ENCODE results near the gene USP49.

Gene USP49

DNA sequence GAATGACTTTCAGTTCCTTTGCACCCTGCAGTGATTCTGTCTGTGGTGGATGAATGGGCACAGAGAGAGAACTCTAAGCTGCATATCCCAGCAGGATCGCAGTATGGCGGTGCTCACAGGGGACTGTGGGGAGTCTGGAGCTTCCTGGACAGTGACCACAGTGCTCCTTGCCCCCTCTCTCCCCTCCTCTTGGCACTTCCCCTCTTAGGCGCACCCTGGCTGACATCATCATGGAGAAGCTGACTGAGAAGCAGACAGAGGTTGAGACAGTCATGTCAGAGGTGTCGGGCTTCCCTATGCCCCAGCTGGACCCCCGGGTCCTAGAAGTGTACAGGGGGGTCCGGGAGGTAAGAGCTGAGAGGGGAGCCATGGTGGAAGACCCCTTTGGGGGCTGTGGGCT lies 34.7 kb upstream of the USP49 start:
- no peak for DNase-seq (ENCODE audit: low spot score)

DNA sequence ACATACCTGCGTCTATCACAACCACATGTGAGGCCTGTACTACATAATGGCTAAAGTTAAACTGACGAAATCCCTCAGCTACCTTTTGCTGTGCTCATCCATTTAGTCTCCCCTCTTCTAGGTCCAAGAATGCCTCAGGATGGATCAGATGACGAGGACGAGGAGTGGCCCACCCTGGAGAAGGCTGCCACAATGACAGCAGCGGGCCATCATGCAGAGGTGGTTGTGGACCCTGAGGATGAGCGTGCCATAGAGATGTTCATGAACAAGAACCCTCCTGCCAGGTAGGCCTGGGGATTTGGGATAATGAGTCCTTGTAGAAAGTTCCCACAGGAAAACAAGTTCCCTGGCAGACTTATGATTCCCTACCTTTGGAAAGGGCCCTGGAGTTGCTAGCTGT lies 32.1 kb upstream of the USP49 start:
- no peak for DNase-seq (ENCODE audit: low spot score)

DNA sequence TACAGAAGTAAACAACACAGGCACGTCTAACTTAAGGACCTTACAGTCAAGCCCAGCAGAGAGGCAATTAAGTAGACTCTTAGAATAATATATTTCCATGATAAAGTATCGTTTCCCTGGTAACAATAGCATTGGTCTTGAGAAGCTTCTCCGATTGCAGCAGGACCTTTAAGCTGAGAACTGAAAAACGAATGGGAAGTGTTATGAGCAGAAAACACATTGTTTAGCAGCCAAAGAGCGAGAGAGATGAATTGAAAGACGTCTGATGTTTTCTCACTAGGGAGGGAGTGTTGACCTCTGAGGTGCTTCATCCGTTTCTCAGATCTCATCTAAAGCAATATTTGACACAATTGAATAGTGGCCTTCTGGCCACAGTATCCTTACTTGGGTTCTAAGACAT lies 27.0 kb upstream of the USP49 start:
- DNase-seq (ENCODE audit: low spot score): no peak

DNA sequence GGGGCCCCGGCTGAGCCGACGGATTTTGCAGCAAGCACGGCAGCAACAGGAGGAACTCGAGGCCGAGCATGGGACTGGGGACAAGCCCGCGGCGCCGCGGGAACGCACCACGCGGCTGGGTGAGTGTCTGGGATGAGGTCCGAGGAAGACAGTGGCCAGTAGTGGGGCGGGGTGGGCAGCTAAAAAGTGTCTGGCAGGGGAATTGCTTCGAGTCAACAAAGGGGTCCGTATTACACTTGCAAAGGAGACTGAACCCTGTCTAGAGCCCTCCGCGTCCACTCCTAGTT lies 26.5 kb upstream of the USP49 start:
- DNase-seq (ENCODE audit: low spot score): no peak

DNA sequence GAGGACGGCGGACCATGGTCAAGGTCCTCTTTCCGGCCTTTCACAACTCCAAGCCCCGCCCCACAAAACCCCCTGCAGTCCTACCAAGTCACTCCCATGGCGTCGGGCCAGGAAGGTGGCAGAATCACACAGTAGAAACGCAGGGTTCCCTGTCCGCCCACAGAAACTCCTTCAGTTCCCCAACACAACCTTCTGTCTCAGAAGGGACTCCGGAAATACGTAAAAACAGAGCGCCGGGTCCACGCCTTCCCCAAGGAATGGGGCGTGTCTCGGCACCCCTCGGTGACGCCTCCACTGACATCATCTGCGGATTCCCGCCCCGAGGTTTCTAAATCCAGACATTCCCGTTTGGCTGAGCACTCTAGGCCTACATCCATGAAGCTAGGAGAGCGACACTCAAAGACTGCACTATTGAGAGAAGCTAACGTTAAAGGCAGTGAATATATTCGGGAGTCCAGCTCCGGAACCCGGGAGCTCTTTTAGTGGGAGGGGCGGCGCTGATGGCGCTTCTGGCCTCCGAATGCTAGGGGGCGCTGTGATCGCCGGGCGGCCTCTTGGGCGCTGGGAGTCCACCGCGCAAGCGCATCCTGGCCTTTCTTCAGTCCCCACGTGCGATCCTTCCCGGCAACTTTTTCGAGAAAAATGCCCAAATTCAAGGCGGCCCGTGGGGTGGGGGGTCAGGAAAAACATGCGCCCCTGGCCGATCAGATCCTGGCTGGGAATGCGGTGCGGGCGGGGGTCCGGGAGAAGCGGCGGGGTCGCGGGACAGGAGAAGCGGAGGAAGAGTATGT lies 25.9 kb upstream of the USP49 start, which contains the start of the genes BYSL and MED20:
TSS of gene BYSL (plus strand) at position 579 of the 791 bp plus-strand sequence. CDS start at position 643, 64 bp downstream.
TSS of gene MED20 (minus strand) at position 219 of the 791 bp plus-strand sequence. CDS start at position 98, 121 bp downstream.
- DNase-seq (ENCODE audit: low spot score): peak; percentile 96

DNA sequence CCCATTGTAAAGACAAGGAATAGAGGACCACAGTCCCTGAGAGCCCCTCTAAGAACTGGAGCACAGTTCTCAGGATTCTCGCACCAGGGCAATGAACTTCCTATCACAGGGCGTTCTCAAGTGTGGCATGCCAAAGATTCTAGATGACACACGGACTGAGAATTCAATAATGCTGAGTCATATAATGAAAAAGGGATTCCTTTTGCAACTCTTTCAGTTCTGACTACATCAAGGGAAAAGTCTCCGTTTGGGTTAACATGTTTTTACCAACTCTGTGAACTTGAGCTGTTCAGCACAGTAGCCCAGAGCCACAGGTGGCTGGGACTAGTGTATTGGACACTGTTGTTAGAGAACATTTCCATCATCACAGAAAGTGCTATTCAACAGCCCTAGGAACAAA lies 22.4 kb upstream of the USP49 start:
- no peak for DNase-seq (ENCODE audit: low spot score)

DNA sequence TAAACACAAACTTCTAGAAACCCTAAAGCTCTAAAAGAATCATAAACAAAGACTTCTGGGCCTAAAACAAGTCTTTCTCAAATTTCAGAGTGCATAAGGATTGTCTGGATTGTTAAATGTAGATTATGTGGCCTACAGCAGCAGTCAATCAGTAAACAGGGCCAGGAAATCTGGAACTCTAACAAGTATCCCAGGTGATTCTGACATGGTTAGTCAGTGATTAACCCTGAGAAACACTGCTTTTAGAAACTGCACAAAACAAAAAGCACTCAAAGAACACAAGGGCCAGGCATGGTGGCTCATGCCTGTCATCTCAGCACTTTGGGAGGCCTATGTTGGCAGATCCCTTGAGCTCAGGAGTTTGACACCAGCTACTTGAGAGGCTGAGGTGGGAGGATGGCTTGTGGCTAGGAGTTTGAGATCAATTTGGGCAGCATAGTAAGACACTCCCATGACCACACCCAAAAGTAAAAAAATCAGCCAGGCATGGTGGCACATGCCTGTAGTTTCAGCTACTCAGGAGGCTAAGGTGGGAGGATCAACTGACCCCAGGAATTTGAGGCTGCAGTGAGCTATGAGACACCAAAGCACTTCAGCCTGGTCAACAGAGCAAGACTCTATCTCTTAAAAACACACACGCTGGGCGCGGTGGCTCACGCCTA lies 19.8 kb upstream of the USP49 start:
- DNase-seq (ENCODE audit: low spot score): no peak

DNA sequence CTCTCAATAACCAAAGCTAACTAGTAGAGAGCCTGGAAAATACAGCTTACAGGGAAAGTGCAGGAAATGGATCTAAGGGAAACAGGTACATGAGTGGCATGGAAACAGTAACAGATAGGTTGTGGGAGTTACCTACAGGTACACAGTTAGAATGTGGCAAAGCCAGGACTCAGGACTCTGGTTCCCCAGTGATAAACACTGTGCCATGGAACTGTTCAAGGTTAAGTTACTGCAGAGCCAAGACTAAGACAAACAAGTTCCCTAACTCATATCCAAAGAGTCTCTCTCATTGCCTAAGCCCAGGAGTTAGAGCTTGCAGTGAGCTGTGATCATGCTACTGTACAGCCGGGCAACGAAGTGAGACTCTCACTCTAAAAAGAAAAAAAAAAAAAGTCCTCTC lies 19.2 kb upstream of the USP49 start:
- no peak for DNase-seq (ENCODE audit: low spot score)

DNA sequence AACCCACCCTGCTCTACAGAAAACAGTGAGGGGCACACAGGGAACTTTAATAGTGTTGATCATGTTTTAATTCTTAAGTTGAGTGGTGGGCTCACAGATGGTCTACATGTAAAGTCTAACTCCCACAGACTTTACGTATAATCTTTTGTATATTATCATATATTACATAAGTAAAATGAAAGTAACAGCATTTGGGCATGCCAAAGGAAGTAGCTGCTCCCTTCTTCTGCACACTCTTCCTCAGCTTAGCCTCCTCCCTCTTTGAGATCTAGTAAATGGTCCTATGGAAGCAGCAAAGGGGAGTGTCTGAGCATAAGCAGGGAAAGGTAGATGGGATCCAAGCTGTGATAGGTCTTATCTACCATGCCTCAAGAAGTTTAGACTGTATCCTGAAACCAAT lies 14.6 kb upstream of the USP49 start:
- no peak for DNase-seq (ENCODE audit: low spot score)

DNA sequence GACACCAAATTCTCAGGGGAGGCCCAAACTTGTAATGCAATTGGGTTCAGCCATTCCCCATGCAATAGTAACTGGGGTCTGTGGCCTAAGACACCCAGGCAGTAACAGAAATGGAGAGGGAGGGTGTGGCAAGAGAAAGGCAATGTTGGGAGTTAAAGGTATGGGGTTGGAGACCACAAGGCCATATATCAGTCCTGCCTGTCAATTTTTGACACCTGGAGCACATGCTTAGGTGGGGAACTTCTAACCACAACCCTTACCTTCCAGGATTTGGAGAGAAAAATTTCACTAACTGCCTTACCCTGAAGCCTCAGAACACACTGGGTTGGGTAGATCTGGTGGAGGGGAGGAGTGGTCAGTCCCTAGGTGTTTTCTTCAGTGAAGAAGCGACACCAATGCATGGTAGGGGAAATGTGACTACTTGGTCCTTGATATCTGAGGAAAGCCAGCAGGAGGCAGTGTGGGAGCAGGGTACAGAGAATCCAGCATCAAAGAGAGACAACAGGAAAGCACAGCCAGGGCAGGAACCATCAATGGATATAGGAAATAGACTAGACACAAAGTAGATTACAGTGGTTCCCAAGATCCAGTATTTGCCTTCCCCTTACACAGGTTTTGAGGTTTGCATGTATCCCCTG lies 6.8 kb upstream of the USP49 start:
- DNase-seq (ENCODE audit: low spot score): peak; percentile 26

DNA sequence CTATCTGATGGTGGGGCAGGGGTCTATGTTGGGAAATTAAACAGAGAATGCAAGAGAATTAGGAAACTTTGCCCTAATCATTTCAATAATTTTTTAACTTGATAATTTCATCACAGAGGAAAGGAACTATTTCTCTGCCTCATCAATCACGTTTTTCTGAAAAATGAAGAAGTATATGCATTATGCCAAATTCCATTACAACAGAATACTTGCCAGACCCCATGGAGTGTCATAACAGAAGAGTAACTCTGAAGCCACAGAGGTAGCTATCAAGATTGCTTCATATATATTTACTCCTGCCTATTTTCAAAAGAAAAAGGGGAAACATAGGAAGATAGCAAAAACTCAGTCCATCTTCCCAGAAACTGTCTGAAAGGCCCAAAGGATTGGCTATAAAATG lies 5.7 kb upstream of the USP49 start:
- DNase-seq (ENCODE audit: low spot score): no peak

DNA sequence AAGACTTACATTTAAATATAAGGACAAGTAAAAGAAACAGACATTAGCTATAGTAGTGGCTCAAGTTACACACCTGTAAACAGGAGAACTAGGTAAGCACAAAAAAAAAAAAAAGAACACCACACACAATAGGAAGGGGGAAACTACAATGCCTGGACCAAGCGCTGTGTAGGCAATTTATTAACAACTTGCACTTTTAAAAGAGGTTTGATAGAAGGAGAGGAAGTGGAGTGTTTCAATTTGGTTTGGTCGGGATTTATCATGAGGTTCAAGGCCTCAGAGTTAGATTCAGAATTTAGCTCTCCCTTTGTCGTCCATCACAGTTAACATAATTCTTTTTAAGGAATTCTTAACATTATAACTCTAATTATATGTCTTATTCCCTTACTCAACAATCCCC lies 1.1 kb upstream of the USP49 start:
- no peak for DNase-seq (ENCODE audit: low spot score)

DNA sequence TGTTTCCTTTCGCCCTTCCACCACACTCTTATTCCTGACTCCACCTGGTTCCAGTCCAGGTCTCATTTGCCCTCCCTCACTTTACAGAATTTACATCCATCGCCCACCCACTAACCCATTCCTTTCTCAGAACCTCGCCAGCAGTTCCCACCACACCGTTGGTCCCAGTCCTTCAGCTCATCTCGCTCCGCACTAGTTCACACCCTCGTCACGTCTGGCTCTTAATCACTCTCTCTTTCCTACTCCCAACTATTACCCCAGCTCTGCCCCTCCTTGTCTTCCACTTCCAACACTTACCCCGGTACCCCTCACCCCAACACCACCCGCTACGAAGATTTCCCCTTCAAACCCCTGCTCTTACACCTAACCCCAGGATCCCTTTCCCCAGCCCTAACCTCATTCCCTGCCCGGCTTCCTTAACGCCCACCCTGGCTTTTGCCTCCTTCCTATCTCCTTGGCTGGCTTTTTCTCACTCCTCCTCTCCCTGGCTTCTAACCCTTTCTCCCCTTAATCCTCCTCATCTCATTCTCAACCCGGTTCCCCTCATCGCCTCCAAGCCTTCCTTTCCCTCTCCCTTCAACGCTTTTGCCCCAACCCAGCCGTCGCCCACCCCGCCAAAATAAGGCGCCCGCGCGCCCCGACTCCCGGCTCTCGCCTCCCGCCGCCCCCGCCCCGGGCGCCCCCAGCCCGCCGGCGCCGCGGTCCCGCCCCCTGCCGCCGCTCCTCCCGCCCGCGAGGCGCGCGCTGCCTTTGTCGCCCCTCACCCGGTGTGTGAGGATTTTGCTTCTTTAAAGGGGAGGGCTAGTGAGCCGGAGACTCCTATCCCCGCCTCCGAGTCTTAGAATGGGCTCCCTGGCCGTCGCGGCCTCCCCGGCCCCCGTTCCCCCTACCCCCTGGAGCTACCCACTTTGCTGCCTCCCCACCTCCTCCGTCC lies 542 bp downstream of the USP49 start:
- DNase-seq (ENCODE audit: low spot score): no peak

DNA sequence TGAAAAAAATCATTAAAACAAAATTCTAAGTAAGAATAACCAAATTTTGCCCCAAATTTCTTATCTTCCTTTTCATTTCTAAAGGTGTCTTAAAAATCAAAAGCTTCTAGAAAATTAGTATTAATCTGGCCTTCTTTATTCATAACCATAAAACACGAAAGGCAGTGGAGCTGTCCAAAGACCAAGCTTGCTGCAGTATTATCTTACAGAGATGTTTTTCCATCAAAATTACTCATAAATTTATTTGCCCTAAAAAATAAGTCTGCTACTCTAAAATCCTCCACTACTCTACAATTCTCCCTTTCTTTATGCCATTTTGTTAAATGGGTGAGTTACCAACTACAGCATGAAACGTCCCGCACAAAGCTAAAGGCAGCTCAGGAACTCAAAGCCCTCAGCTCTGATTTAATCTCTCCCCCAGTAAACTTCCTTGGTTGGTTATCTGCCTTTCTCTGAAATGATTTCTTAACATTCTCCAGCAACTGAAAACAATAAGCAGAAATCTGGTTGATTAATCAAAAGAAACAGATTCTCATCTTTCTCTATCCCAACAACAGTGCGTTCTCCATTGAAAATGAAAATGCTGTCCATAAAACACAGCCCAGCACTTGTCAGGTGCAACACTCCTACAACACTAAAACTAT lies 2.1 kb downstream of the USP49 start:
- DNase-seq (ENCODE audit: low spot score): no peak

DNA sequence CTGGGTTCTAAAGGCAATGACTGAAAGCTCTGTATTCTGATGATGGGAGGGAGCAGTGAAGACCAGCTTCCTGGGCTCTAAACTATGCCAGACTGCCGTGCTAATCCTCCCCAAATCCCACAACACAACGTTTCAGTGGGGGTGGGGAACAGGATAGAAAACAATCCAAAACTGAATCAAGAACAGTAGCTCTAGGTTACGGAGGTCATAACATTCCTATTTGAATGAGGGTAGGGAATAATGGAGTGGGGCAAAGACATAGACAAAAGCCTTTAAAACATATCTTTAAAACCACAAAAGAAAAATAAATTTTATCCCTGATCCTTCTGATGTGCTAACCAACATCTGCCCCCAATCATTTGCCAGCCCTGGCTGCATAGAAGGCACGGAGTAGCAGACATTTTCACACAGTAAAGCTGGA lies 7.8 kb downstream of the USP49 start:
- peak; percentile 12 for DNase-seq (ENCODE audit: low spot score)

DNA sequence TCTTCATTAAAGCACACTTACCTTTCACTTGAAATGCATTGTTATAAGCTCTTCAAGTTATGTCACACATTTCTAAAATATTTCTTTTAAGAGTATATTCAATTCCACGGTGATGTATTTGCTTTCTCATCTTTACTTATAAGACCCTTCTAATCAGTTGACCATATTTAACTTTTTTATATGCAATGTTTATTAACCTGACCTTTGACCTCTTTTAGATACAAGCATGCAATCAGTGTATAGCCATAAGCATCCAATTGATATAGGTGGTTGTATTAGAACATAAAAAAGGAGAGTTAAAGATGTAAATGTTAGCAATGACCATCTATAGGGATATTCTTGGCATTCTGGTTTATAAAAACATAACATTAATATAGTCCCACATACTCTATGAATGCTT lies 9.2 kb downstream of the USP49 start:
- DNase-seq (ENCODE audit: low spot score): no peak

DNA sequence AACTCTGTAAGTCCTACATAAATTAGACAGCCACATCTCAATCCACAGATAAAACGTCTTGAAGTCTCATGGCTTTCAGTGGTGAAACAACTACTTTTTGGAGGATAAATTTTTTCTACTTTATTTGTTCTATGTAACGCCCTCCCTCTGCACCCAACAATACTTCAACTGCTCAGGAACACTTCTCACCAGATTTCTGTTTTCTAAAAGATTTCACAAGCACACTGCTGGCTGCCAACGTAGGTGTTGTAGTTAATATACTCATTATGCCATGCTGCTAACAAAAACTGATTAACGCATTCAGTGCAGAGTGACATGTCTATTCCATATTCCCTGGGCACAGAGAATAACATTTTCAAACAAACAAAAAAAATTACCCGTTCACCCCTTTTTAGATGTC lies 10.2 kb downstream of the USP49 start:
- no peak for DNase-seq (ENCODE audit: low spot score)

DNA sequence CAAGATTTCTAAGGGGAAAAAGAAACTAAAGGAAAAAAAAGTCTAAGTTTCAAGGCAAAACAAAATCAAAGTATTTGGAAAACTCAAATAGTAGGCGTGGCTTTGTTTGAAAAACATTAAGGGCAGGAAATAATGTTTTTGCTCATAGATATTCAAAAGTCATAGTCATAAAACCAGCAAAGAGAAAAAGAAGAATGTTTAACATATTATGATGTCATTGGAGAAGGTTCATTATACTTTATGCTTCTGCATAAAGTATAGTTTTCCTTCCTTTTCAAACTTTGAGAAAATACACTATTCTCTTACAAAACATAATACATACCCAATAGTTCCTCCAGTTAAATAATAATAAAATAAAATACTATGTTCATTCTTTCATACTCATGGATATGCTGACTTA lies 13.7 kb downstream of the USP49 start:
- no peak for DNase-seq (ENCODE audit: low spot score)

DNA sequence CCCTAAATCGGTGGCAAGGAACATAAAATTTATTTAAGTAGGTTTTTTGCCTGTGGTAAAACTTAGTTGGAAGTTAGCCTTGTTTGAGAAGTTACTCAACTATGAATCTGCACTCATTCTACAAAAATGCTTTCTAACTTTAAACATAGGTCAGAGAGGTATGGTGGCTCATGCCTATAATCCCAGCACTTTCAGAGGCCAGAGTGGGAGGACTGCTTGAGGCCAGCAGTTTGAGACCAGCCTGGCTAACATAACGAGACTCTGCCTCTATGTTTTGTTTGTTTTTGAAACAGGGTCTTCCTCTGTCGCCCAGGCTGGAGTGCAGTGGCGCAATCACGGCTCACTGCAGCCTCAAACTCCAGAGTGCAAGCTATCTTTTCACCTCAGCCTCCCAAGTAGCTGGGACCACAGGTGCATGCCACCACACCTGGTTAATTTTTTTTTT lies 16.2 kb downstream of the USP49 start:
- no peak for DNase-seq (ENCODE audit: low spot score)

DNA sequence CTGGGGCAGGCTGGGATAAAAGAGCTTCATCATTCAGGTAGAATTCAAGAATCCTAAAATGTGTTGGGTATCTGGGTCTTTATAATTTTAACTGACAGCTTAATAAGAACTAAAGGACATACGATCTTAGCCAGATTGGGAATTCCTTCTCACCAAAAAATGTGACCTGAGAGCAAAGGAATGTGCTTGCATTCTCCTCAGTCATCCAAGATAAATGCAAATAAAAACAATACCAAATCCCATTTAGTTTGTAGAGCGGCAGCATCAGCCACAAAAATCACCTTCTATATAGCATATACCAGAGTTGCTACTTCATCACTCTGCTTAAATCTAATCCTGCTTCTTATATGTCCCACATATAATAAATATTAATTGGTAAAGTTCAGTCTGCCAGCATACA lies 16.9 kb downstream of the USP49 start:
- DNase-seq (ENCODE audit: low spot score): no peak

DNA sequence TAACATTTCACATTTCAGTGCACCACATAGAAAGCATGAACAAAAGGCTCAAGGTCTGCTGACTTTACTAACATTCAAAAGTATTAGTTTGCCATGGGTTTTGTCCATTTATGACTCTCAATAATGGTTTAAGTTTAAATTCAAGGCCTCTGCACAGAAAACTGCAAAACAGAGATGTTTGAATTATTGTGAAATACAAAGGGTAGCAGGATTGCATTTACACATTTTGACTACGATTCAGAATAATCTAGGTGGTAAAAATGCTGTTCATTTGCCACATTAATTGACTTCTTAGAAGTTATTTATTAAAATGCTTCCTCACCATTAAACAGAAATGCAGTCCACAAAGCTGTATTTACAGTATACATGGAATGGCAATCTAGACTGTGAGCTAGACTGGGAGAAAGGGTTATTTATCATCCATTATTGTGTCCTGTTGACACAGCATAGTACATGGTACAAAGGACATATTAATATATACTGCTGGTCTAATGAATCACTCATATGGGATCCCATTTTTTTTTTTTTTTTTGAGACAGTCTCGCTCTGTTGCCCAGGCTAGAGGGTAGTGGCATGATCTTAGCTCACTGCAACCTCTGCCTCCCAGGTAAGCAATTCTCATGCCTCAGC lies 18.0 kb downstream of the USP49 start:
- DNase-seq (ENCODE audit: low spot score): no peak

Data from iPS-NIHi11 (cell line).